ENCODE data around the gene HHATL. TPM values are rescaled to one million over a fixed set of nuclear protein-coding genes. Genes with fewer than 3 reads are reported as not detected.

The HHATL gene
- total RNA-seq, 3 donors from 2014 or later (not counting 1 experiment from before 2014, with no cell fraction given): not detected

GRCh38 chr3:42683875-42684598 is 18.6 kb downstream of the HHATL start:
- DNase-seq (no peak), ATAC-seq (no peak)
- no peaks in the 10 kb centered on the region for H3K36me3 Mint-ChIP-seq
- WGBS (ENCODE audit: insufficient coverage): 86% methylated on average over 8 of the region's 10 CpGs
- intact Hi-C loops (cut with micrococcal nuclease): no loop called here
- H3K27ac ChIP-seq (ENCODE audit: low read length): no peak overlapping the region
- no peaks in the 10 kb centered on the region for H3K9me3 Mint-ChIP-seq
- no peaks in the 10 kb centered on the region for H3K4me1 ChIP-seq (ENCODE audit: control insufficient read depth, insufficient read depth, low read length)
- TF ChIP-seq CTCF (IDR thresholded peaks at IDR 0.05): no peak
- H3K27ac Mint-ChIP-seq: no peak overlapping the region
- no peak overlapping the region for H3K4me3 Mint-ChIP-seq
- peaks cover 10 to 12% of the 10 kb centered on the region in 2 donors for H3K27me3 Mint-ChIP-seq (ENCODE audit: low read depth in 2 of 2)
- no peaks in the 10 kb centered on the region for H3K9me3 ChIP-seq (ENCODE audit: control insufficient read depth, insufficient read depth, low read length)
- no peaks in the 10 kb centered on the region for H3K27me3 ChIP-seq (ENCODE audit: control insufficient read depth, insufficient read depth, low read length)
- peaks cover 0 to 5% of the 10 kb centered on the region in 2 donors for H3K4me1 Mint-ChIP-seq
- no peaks in the 10 kb centered on the region for H3K36me3 ChIP-seq (ENCODE audit: control insufficient read depth, insufficient read depth, low read length)
- H3K4me3 ChIP-seq (ENCODE audit: low read length): no peak overlapping the region

- peaks cover 0 to 5% of the 10 kb centered on the region in 2 donors for H3K4me1 Mint-ChIP-seq
- no peak for TF ChIP-seq CTCF (IDR thresholded peaks at IDR 0.05)
- 75% methylated on average over 12 of the region's 12 CpGs for WGBS (ENCODE audit: insufficient coverage)
- Histone ChIP-seq H3K27me3 (ENCODE audit: control insufficient read depth, insufficient read depth, low read length) (no peaks in the 10 kb centered on the region), H3K9me3 (ENCODE audit: control insufficient read depth, insufficient read depth, low read length) (no peaks in the 10 kb centered on the region), H3K36me3 (ENCODE audit: control insufficient read depth, insufficient read depth, low read length) (no peaks in the 10 kb centered on the region), H3K27ac (ENCODE audit: low read length) (no peak overlapping the region), H3K4me1 (ENCODE audit: control insufficient read depth, insufficient read depth, low read length) (no peaks in the 10 kb centered on the region), H3K4me3 (ENCODE audit: low read length) (no peak overlapping the region)
- ATAC-seq (no peak), DNase-seq (no peak)
- H3K27ac Mint-ChIP-seq: no peak overlapping the region
- peaks cover 21 to 25% of the 10 kb centered on the region in 2 donors for H3K27me3 Mint-ChIP-seq (ENCODE audit: low read depth in 2 of 2)
- H3K9me3 Mint-ChIP-seq: peaks cover 4 to 5% of the 10 kb centered on the region in 2 donors
- intact Hi-C loops (cut with micrococcal nuclease): no loop called here
- H3K4me3 Mint-ChIP-seq: no peak overlapping the region
- peaks cover 6% of the 10 kb centered on the region for H3K36me3 Mint-ChIP-seq
These were observed 20.1 kb downstream of the HHATL start for GRCh38 chr3:42682301-42683070.

- intact Hi-C loops (cut with micrococcal nuclease): no loop called here
- H3K27me3 Mint-ChIP-seq (ENCODE audit: low read depth in 2 of 2): peaks cover 21 to 26% of the 10 kb centered on the region in 2 donors
These were observed 21.1 kb downstream of the HHATL start for GRCh38 chr3:42681361-42682038.

More at GRCh38 chr3:42681361-42682038, 21.1 kb downstream of the HHATL start:
- DNase-seq (no peak), ATAC-seq (no peak)
- H3K4me3 Mint-ChIP-seq: no peak overlapping the region
- H3K4me3 ChIP-seq (ENCODE audit: low read length): no peak overlapping the region
- TF ChIP-seq CTCF (IDR thresholded peaks at IDR 0.05): no peak
- WGBS (ENCODE audit: insufficient coverage): 91% methylated on average over 7 of the region's 10 CpGs
- peaks cover 4 to 5% of the 10 kb centered on the region in 2 donors for H3K9me3 Mint-ChIP-seq
- H3K4me1 Mint-ChIP-seq: peaks cover 0 to 5% of the 10 kb centered on the region in 2 donors
- no peaks in the 10 kb centered on the region for H3K4me1 ChIP-seq (ENCODE audit: control insufficient read depth, insufficient read depth, low read length)
- no peaks in the 10 kb centered on the region for H3K36me3 ChIP-seq (ENCODE audit: control insufficient read depth, insufficient read depth, low read length)
- H3K27ac ChIP-seq (ENCODE audit: low read length): no peak overlapping the region
- H3K36me3 Mint-ChIP-seq: peaks cover 8% of the 10 kb centered on the region
- no peaks in the 10 kb centered on the region for H3K27me3 ChIP-seq (ENCODE audit: control insufficient read depth, insufficient read depth, low read length)
- H3K27ac Mint-ChIP-seq: no peak overlapping the region
- H3K9me3 ChIP-seq (ENCODE audit: control insufficient read depth, insufficient read depth, low read length): no peaks in the 10 kb centered on the region
